Measurements from ENCODE around the gene ARFGEF3. TPM values are rescaled to one million over a fixed set of nuclear protein-coding genes. Genes with fewer than 3 reads are reported as not detected.

Gene ARFGEF3
- total RNA-seq, 1 donor = under 0.01 TPM

DNA sequence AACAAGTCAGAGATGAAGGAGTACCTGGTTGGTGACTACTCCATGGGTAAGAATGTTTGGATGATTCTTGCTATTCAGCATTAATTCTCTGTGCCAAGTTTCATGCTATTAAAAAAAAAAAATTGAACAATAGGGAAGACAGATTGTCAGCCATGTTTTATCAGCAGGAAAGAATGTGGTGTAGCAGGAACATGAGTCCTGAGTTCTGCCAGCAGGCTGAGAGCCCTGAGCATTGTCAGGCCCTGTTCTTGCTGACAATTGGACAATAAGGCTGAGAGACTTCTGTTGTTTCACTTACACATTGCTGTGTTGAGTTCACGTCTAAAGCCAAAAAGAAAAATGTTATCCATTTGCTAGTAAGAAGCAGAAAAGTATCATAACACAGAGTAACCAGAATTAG lies 145.6 kb downstream of the ARFGEF3 start:
- H3K27me3 ChIP-seq (ENCODE audit: insufficient read depth, low read length) = peaks cover 2% of the 10 kb centered on the region
- no peaks in the 10 kb centered on the region for H3K9me3 ChIP-seq (ENCODE audit: low read depth, low read length)
- no peak overlapping the region for H3K4me3 ChIP-seq (ENCODE audit: low read length)
- no peaks in the 10 kb centered on the region for H3K4me1 ChIP-seq (ENCODE audit: insufficient read depth, low read length)

DNA sequence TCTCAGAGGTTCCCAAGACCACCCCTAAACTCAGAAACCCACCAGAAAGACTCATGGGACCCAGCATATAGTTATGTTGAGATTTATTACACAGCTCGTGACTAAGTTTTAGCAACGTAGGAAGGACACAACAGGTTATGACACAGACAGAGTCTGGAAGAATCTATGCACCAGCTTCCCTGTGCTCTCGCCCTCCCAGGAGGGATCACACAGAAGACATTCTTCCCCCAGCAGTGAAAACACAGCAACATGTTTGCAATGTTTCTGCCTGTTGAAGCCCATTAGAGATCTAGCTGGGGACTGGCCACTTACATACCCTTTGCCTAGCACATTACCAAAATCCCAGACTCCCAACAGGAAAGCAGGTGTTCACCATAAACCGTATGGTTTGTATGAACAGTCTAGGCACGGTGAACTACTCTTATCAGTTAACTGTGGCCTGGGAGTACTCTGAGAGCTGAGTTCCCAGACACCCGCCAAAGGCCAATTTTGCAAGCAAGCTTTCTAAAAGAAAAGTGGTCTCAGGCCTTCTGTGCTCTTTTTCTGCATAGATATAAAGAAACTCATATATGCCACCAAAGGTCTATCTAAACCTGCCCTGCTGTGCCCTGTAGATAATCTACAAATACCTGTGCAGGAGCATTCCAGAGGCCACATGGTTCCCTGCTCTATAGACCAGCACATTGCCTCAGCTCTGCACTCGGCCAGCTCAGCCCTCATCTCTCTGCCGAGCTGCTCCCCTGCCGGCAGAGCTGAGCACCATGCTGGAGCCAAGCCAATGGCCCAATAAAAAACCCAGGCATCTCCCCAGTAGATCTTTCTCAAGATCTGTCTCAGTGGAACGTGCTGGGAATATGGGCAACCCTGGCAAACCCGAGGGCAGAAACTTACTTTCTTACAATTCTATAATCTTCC lies 146.3 kb downstream of the ARFGEF3 start:
- no peak overlapping the region for H3K4me3 ChIP-seq (ENCODE audit: low read length)
- H3K27me3 ChIP-seq (ENCODE audit: insufficient read depth, low read length) = no peaks in the 10 kb centered on the region
- no peaks in the 10 kb centered on the region for H3K9me3 ChIP-seq (ENCODE audit: low read depth, low read length)
- H3K4me1 ChIP-seq (ENCODE audit: insufficient read depth, low read length) = no peaks in the 10 kb centered on the region

DNA sequence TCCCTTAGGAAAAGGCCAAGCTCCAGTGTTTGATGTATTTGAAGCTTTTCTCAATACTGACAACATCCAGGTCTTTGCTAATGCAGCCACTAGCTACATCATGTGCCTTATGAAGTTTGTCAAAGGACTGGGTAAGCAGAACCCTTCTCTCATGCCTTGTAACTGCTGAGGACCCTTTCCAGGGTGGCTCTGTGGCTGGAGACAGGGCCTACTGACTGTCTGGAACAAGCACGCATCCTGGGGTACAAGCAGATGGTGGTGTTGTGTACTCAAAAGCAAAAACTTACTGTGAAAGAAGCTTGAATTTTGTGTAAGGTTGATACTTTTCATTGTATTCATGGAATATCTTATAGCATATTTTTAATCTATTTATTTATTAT lies 147.0 kb downstream of the ARFGEF3 start:
- Histone ChIP-seq H3K27me3 (ENCODE audit: insufficient read depth, low read length) (no peaks in the 10 kb centered on the region), H3K9me3 (ENCODE audit: low read depth, low read length) (no peaks in the 10 kb centered on the region), H3K4me3 (ENCODE audit: low read length) (no peak overlapping the region), H3K4me1 (ENCODE audit: insufficient read depth, low read length) (no peaks in the 10 kb centered on the region)

DNA sequence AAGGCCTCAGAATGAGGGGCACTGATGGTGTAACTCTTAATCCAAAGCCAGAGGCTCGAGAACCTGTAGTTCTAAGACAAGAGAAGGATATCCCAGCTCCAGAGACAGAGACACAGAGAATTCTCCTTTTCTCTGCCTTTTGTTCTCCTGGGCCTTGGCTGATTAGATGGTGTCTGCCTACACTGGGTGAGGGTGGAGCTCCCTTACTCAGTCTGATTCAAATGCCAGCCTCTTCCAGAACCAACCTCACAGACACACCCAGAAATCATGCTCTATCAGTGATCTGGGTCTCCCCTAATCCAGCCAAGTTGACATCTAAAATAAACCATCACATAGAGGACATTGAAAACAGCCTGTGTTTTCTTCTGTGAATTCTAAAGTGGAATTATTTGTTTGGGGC lies 148.0 kb downstream of the ARFGEF3 start:
- H3K4me3 ChIP-seq (ENCODE audit: low read length) = no peak overlapping the region
- no peaks in the 10 kb centered on the region for H3K4me1 ChIP-seq (ENCODE audit: insufficient read depth, low read length)
- no peaks in the 10 kb centered on the region for H3K9me3 ChIP-seq (ENCODE audit: low read depth, low read length)
- peaks cover 3% of the 10 kb centered on the region for H3K27me3 ChIP-seq (ENCODE audit: insufficient read depth, low read length)

DNA sequence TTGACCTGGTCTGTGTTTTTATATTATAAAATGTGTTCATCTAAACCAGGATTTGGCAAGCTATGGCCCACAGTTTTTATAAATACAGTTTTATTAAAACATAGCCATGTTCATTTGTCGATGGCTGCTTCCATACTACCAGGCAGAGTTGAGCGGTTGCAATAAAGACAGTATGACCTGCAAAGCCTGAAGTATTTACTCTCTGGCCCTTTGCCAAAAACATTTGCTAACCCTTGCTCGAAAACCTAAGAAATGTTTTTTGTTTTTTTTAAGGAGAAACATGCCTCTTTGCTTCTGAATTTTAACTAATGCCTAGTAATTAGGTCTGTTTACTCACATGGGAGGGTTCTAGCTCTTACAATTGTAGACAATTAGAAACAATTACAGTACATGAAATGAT lies 148.6 kb downstream of the ARFGEF3 start:
- no peaks in the 10 kb centered on the region for H3K4me1 ChIP-seq (ENCODE audit: insufficient read depth, low read length)
- no peaks in the 10 kb centered on the region for H3K9me3 ChIP-seq (ENCODE audit: low read depth, low read length)

DNA sequence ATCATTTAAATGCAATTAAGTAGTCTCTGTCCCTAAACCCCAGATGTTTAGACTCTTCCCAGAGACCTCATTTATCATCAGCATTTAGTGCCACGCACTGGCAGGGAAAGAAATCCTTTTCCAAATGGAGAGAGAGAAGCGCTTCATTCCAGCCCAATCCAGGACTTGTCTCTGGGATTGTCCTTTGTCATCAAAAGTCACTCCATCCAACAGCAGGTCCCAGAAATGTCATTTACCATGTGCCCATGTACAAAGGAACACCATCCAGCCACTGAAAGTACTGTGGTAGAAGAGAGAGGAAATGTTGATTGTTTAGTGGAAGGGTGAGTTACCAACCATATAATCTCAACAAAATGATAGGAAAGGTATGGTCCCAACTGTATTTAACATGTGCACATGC lies 149.1 kb downstream of the ARFGEF3 start:
- Histone ChIP-seq H3K9me3 (ENCODE audit: low read depth, low read length) (no peaks in the 10 kb centered on the region), H3K4me1 (ENCODE audit: insufficient read depth, low read length) (no peaks in the 10 kb centered on the region), H3K27me3 (ENCODE audit: insufficient read depth, low read length) (peaks cover 3% of the 10 kb centered on the region), H3K4me3 (ENCODE audit: low read length) (no peak overlapping the region)

More for the DNA sequence above, 148.6 kb downstream of the ARFGEF3 start:
- Histone ChIP-seq H3K4me3 (ENCODE audit: low read length) (no peak overlapping the region), H3K27me3 (ENCODE audit: insufficient read depth, low read length) (peaks cover 3% of the 10 kb centered on the region)

DNA sequence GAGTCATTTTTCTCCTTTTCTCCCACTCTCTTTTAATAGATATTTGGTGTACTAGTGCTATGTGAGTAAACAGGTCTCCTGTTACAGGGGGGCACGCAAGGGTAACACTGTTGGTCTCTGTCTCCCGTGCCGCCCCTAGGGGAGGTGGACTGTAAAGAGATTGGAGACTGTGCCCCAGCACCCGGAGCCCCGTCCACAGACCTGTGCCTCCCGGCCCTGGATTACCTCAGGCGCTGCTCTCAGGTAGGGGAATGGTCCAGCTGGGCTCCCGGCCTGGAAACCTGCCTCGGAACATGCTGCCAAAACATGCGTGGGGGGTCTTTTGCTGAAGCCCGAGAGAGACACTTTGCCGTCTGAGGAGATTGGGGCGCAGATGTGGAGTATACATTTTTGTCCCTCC lies 149.5 kb downstream of the ARFGEF3 start:
- Histone ChIP-seq H3K4me3 (ENCODE audit: low read length) (no peak overlapping the region), H3K27me3 (ENCODE audit: insufficient read depth, low read length) (peaks cover 3% of the 10 kb centered on the region), H3K9me3 (ENCODE audit: low read depth, low read length) (no peaks in the 10 kb centered on the region), H3K4me1 (ENCODE audit: insufficient read depth, low read length) (no peaks in the 10 kb centered on the region)

DNA sequence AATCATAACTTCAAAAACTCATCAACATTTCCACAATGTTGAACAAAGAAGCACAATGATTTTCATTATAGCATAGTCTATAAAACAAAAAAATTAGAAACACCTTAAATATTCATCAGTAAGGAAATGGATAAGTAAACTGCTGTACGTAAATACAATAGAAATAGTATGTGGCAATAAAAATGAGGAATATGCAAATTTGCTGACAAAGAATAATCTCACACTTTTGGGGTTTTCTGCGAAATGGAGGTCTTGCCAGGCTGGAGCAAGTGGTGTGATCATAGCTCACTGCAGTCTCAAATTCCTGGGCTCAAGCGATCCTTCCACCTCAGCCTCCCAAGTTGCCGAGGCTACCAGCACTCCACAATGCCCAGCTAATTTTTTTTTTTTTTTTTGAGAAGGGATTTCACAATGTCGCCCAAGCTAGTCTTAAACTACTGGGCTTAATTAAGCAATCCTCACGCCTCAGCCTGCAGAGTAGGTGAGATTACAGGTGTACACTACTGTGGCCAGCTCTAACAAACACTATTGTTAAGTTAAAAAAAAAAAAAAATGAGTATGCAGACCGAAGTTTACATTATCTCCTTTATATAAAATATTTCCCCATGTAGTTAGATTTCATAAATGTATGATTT lies 157.1 kb downstream of the ARFGEF3 start:
- no peaks in the 10 kb centered on the region for H3K9me3 ChIP-seq (ENCODE audit: low read depth, low read length)
- no peak overlapping the region for H3K4me3 ChIP-seq (ENCODE audit: low read length)
- peaks cover 8% of the 10 kb centered on the region for H3K27me3 ChIP-seq (ENCODE audit: insufficient read depth, low read length)
- H3K4me1 ChIP-seq (ENCODE audit: insufficient read depth, low read length) = no peaks in the 10 kb centered on the region

DNA sequence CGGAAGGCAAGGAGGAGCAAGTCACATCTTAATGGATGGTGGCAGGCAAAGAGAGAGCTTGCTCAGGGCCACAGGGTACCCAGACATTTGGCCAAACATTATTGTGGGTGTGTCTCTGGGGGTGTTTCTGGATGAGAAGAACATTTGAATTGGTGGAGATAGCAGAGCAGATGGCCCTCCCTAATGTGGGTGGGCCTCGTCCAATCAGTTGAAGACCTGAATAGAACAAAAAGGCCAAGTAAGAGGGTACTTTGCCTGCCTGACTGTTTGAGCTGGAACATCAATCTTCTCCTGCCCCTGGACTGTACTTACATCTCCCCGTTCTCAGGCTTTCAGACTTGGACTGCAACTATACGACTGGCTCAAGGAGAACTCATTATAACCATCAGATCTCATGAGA lies 160.2 kb downstream of the ARFGEF3 start:
- no peaks in the 10 kb centered on the region for H3K9me3 ChIP-seq (ENCODE audit: low read depth, low read length)
- no peaks in the 10 kb centered on the region for H3K4me1 ChIP-seq (ENCODE audit: insufficient read depth, low read length)
- no peak overlapping the region for H3K4me3 ChIP-seq (ENCODE audit: low read length)
- peaks cover 5% of the 10 kb centered on the region for H3K27me3 ChIP-seq (ENCODE audit: insufficient read depth, low read length)

DNA sequence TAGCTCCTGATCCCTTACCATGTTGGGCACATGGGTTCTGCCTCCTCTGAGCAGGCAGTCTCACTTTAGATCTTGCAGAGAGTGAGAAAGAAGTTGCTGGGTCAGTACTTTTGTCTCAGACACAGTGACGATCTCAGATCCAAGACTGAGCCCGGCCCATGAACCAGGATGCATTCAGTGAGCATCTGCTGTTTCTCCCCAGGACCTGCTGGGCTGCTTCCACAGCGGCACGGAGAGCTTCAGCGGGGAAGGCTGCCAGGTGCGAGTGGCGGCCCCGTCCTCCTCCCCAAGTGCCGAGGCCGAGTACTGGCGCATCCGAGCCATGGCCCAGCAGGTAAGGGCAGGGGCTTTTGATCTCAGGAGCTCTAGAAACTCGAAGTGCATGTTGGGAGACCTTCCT lies 162.1 kb downstream of the ARFGEF3 start:
- Histone ChIP-seq H3K4me3 (ENCODE audit: low read length) (no peak overlapping the region), H3K27me3 (ENCODE audit: insufficient read depth, low read length) (peaks cover 5% of the 10 kb centered on the region), H3K4me1 (ENCODE audit: insufficient read depth, low read length) (no peaks in the 10 kb centered on the region)

DNA sequence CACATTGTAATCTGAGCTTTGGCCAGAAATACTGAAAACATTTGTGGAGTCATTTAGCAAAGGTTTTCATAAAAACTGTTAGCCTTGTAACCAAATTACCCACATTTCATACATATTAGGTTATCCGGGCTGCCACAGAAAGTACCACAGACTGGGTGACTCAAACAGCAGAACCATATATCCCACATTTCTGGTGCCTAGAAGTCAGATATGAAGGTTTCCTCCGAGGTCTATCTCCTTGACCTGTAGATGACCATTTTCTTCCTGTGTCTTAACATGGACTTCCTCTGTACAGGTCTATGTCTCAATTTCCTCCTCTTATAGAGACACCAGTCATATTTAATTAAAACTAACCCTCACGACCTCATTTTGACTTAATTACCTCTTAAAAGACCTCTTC lies 166.5 kb downstream of the ARFGEF3 start:
- Histone ChIP-seq H3K4me1 (ENCODE audit: insufficient read depth, low read length) (no peaks in the 10 kb centered on the region), H3K4me3 (ENCODE audit: low read length) (no peak overlapping the region), H3K9me3 (ENCODE audit: low read depth, low read length) (no peaks in the 10 kb centered on the region), H3K27me3 (ENCODE audit: insufficient read depth, low read length) (no peaks in the 10 kb centered on the region)

More for the DNA sequence above, 162.1 kb downstream of the ARFGEF3 start:
- H3K9me3 ChIP-seq (ENCODE audit: low read depth, low read length) = no peaks in the 10 kb centered on the region

DNA sequence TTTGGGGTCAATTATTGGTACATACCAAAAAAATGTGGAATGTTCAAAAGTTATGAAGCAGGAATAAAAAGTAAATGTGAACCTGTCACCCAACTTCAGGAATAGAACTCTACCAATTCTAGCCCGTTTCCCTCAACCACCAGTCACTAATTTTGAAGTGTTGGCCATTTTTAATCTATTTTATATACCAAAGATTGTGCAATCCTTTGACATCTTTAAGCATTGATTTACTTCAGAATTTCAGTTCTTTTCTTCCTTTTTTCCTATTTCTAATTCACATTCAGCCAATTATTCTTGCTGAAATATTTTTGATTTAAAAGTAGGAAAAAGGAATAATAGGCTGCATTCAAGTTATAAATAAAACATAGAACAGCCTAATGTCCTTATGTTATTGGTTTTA lies 169.0 kb downstream of the ARFGEF3 start:
- Histone ChIP-seq H3K4me1 (ENCODE audit: insufficient read depth, low read length) (no peaks in the 10 kb centered on the region), H3K4me3 (ENCODE audit: low read length) (no peak overlapping the region), H3K9me3 (ENCODE audit: low read depth, low read length) (no peaks in the 10 kb centered on the region), H3K27me3 (ENCODE audit: insufficient read depth, low read length) (no peaks in the 10 kb centered on the region)

DNA sequence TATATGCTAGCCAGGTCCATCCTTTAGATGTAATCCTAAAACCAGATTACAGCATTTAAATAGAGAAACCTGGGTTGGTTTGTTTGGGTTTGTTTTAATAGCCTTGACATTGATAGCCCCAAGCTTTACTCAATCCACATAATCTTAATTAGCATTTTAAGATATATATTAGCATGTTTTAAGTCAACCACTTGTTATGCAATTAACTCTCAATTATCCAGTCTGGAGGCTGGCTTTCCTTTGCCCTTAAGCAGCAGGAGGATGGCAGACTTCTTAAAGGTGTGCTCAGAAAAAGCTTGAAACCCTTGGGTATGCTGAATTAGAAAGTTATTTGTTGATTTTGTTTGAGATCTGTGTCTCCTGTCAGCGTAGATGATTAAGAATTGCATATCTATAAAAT lies 169.7 kb downstream of the ARFGEF3 start:
- Histone ChIP-seq H3K4me3 (ENCODE audit: low read length) (no peak overlapping the region), H3K9me3 (ENCODE audit: low read depth, low read length) (no peaks in the 10 kb centered on the region), H3K4me1 (ENCODE audit: insufficient read depth, low read length) (no peaks in the 10 kb centered on the region), H3K27me3 (ENCODE audit: insufficient read depth, low read length) (no peaks in the 10 kb centered on the region)

DNA sequence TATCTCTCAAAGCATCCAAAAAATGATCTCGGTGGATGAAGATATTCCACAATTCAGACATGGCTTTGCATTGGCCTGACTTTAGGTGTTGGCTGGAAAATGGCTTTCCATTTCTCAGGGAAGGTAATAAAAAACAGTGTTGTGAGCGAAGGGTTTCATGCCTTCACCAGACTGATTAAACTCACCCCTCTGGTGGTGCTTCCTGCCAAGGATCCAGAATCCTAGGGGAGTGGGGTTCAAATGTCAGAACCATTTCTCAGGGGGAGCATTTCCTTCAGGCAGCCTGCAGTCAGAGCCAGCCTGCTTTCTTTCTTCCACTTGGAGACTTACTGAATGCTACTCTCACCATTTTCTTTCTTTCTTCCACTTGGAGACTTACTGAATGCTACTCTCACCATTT lies 170.2 kb downstream of the ARFGEF3 start:
- Histone ChIP-seq H3K27me3 (ENCODE audit: insufficient read depth, low read length) (no peaks in the 10 kb centered on the region), H3K4me1 (ENCODE audit: insufficient read depth, low read length) (no peaks in the 10 kb centered on the region), H3K9me3 (ENCODE audit: low read depth, low read length) (no peaks in the 10 kb centered on the region), H3K4me3 (ENCODE audit: low read length) (no peak overlapping the region)

DNA sequence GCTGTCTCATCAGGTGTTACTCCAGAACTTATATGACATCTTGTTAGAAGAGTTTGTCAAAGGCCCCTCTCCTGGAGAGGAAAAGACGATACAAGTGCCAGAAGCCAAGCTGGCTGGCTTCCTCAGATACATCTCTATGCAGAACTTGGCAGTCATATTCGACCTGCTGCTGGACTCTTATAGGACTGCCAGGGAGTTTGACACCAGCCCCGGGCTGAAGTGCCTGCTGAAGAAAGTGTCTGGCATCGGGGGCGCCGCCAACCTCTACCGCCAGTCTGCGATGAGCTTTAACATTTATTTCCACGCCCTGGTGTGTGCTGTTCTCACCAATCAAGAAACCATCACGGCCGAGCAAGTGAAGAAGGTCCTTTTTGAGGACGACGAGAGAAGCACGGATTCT lies 172.3 kb downstream of the ARFGEF3 start:
- H3K4me3 ChIP-seq (ENCODE audit: low read length) = no peak overlapping the region
- H3K9me3 ChIP-seq (ENCODE audit: low read depth, low read length) = no peaks in the 10 kb centered on the region
- H3K4me1 ChIP-seq (ENCODE audit: insufficient read depth, low read length) = no peaks in the 10 kb centered on the region
- no peaks in the 10 kb centered on the region for H3K27me3 ChIP-seq (ENCODE audit: insufficient read depth, low read length)

DNA sequence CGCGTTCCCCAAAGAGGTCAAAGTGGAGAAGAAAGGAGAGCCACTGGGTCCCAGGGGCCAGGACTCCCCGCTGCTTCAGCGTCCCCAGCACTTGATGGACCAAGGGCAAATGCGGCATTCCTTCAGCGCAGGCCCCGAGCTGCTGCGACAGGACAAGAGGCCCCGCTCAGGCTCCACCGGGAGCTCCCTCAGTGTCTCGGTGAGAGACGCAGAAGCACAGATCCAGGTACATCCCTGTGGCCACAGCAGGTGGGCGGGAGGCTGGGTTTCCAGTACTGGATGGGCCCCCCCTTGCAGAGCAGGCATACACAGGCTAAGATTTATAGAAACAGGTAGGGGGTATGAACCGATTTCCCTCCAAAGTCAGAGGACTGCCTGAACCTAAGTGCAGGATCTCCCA lies 173.2 kb downstream of the ARFGEF3 start:
- H3K4me3 ChIP-seq (ENCODE audit: low read length) = no peak overlapping the region
- H3K9me3 ChIP-seq (ENCODE audit: low read depth, low read length) = no peaks in the 10 kb centered on the region
- no peaks in the 10 kb centered on the region for H3K4me1 ChIP-seq (ENCODE audit: insufficient read depth, low read length)
- H3K27me3 ChIP-seq (ENCODE audit: insufficient read depth, low read length) = no peaks in the 10 kb centered on the region

Data from mononuclear cell (primary cell).